NCI-H1092 treated with DMSO at 0.1 percent for 48 hours (cell line): ENCODE data around the gene MMADHC.
A peak's percentile ranks its signal among the peaks of the same experiment; 100 is the strongest.

Source experiments
- DNase-seq: peaks from one replicate; lab custom pipeline; 2025; lab: John Stamatoyannopoulos, UW

MMADHC gene

GRCh38 chr2:149587220-149587949 is at the start of gene MMADHC:
MMADHC (minus strand) TSS chr2:149587775; CDS start chr2:149587097, 678 bp downstream.
- DNase-seq, result peak; percentile 90

- DNase-seq, result no peak
Observed at GRCh38 chr2:149634103-149634502, 46.5 kb upstream of the MMADHC start.

GRCh38 chr2:149630445-149630844 is 42.9 kb upstream of the MMADHC start:
- DNase-seq, result no peak

GRCh38 chr2:149629026-149629425 is 41.5 kb upstream of the MMADHC start:
- DNase-seq, result no peak

- no peak for DNase-seq
Observed at GRCh38 chr2:149627111-149627801, 39.7 kb upstream of the MMADHC start.

- no peak for DNase-seq
Observed at GRCh38 chr2:149625671-149626070, 38.1 kb upstream of the MMADHC start.

GRCh38 chr2:149625271-149625670 is 37.7 kb upstream of the MMADHC start:
- DNase-seq, result no peak

- DNase-seq, result no peak
Observed at GRCh38 chr2:149622343-149622742, 34.8 kb upstream of the MMADHC start.

GRCh38 chr2:149617476-149617875 is 29.9 kb upstream of the MMADHC start:
- no peak for DNase-seq

- no peak for DNase-seq
Observed at GRCh38 chr2:149616681-149617456, 29.3 kb upstream of the MMADHC start.

GRCh38 chr2:149613704-149614103 is 26.1 kb upstream of the MMADHC start:
- DNase-seq, result no peak

GRCh38 chr2:149612122-149612521 is 24.5 kb upstream of the MMADHC start:
- DNase-seq, result no peak

GRCh38 chr2:149611100-149611820 is 23.7 kb upstream of the MMADHC start:
- peak; percentile 3 for DNase-seq

GRCh38 chr2:149606251-149606811 is 18.8 kb upstream of the MMADHC start:
- DNase-seq, result no peak

GRCh38 chr2:149603248-149603647 is 15.7 kb upstream of the MMADHC start:
- DNase-seq, result no peak

GRCh38 chr2:149601141-149601796 is 13.7 kb upstream of the MMADHC start:
- no peak for DNase-seq

- DNase-seq, result peak; percentile 72
Observed at GRCh38 chr2:149597668-149598326, 10.2 kb upstream of the MMADHC start.

GRCh38 chr2:149597050-149597667 is 9.6 kb upstream of the MMADHC start:
- no peak for DNase-seq

- DNase-seq, result no peak
Observed at GRCh38 chr2:149596471-149596870, 8.9 kb upstream of the MMADHC start.
